ENCODE measurements around the gene KIF20B.

KIF20B gene

GRCh38 chr10:89666138-89666537 lies 35.3 kb upstream of the KIF20B start:
- H3K4me3 ChIP-seq = no peak overlapping the region
- in situ Hi-C loops (cut with MboI; ENCODE audit: low sequenced_read_pairs) = no loop called here
- H3K36me3 ChIP-seq (replicated peaks) = no peaks in the 10 kb centered on the region
- no peaks in the 10 kb centered on the region for H3K4me1 ChIP-seq
- no peak for DNase-seq (ENCODE audit: low spot score in 2 of 2)
- no peaks in the 10 kb centered on the region for H3K9me3 ChIP-seq
- H3K27me3 ChIP-seq (ENCODE audit: low read depth) = no peaks in the 10 kb centered on the region

GRCh38 chr10:89668386-89669071 lies 32.9 kb upstream of the KIF20B start:
- H3K4me3 ChIP-seq = no peak overlapping the region
- DNase-seq (ENCODE audit: low spot score in 2 of 2) = no peak
- H3K4me1 ChIP-seq = no peaks in the 10 kb centered on the region
- in situ Hi-C loops (cut with MboI; ENCODE audit: low sequenced_read_pairs) = no loop called here
- no peaks in the 10 kb centered on the region for H3K27me3 ChIP-seq (ENCODE audit: low read depth)
- H3K36me3 ChIP-seq (replicated peaks) = no peaks in the 10 kb centered on the region
- H3K9me3 ChIP-seq = no peaks in the 10 kb centered on the region

DNA sequence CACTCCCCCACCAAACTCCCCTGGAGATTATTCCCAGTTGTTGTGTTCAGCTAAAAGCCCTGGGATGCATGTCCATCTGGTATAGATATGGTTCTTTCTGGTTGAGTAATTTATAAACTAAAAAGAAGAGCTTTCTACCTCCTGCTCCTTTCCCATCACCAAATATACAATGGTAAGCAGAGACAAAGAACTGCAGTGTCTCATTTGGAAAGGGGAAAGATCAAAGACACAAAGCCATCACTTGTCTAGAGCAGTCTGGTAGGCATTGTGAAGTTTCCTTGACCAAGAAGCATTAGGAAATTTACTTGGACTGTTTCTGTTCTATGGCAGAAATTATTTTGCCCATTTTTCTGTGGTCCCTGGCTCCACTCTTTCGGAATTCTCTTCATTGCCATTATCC lies 31.4 kb upstream of the KIF20B start:
- no peaks in the 10 kb centered on the region for H3K27me3 ChIP-seq (ENCODE audit: low read depth)
- H3K9me3 ChIP-seq = no peaks in the 10 kb centered on the region
- no peak for DNase-seq (ENCODE audit: low spot score in 2 of 2)
- in situ Hi-C loops (cut with MboI; ENCODE audit: low sequenced_read_pairs) = no loop called here
- peaks cover 4% of the 10 kb centered on the region for H3K4me1 ChIP-seq
- H3K4me3 ChIP-seq = no peak overlapping the region
- no peaks in the 10 kb centered on the region for H3K36me3 ChIP-seq (replicated peaks)

DNA sequence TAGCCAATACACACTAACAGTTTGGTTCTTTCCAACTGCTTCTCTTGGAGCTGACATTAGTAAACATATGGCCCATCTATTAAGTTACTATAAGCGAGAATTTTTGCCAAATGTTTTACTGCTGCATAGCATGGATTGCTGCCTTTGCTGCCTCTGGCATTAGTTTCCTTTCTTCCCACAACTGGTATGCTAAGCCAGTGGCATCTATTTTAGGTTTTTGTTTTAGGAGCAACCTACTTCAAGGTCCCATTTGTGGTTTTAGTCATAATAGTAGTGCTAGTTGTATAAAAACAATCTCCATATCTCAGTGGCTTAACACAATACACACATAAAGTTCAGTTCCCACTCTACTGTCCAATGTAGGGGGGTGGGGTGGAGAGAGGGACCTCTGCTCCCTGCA lies 30.5 kb upstream of the KIF20B start:
- H3K4me3 ChIP-seq = no peak overlapping the region
- no peaks in the 10 kb centered on the region for H3K36me3 ChIP-seq (replicated peaks)

GRCh38 chr10:89677341-89677740 lies 24.0 kb upstream of the KIF20B start:
- in situ Hi-C loops (cut with MboI; ENCODE audit: low sequenced_read_pairs) = no loop called here
- H3K4me3 ChIP-seq = no peak overlapping the region
- H3K9me3 ChIP-seq = no peaks in the 10 kb centered on the region

More for the DNA sequence above, 30.5 kb upstream of the KIF20B start:
- DNase-seq (ENCODE audit: low spot score in 2 of 2) = no peak
- in situ Hi-C loops (cut with MboI; ENCODE audit: low sequenced_read_pairs) = no loop called here
- H3K9me3 ChIP-seq = no peaks in the 10 kb centered on the region
- peaks cover 7% of the 10 kb centered on the region for H3K4me1 ChIP-seq
- H3K27me3 ChIP-seq (ENCODE audit: low read depth) = no peaks in the 10 kb centered on the region

GRCh38 chr10:89679986-89680385 lies 21.4 kb upstream of the KIF20B start:
- no peak for DNase-seq (ENCODE audit: low spot score in 2 of 2)
- no peak overlapping the region for H3K4me3 ChIP-seq
- in situ Hi-C loops (cut with MboI; ENCODE audit: low sequenced_read_pairs) = no loop called here
- H3K9me3 ChIP-seq = no peaks in the 10 kb centered on the region
- no peaks in the 10 kb centered on the region for H3K36me3 ChIP-seq (replicated peaks)
- no peaks in the 10 kb centered on the region for H3K27me3 ChIP-seq (ENCODE audit: low read depth)
- peaks cover 4% of the 10 kb centered on the region for H3K4me1 ChIP-seq

More at GRCh38 chr10:89677341-89677740, 24.0 kb upstream of the KIF20B start:
- Histone ChIP-seq H3K4me1 (peaks cover 7% of the 10 kb centered on the region), H3K27me3 (ENCODE audit: low read depth) (no peaks in the 10 kb centered on the region), H3K36me3 (replicated peaks) (no peaks in the 10 kb centered on the region)
- DNase-seq (ENCODE audit: low spot score in 2 of 2) = no peak

DNA sequence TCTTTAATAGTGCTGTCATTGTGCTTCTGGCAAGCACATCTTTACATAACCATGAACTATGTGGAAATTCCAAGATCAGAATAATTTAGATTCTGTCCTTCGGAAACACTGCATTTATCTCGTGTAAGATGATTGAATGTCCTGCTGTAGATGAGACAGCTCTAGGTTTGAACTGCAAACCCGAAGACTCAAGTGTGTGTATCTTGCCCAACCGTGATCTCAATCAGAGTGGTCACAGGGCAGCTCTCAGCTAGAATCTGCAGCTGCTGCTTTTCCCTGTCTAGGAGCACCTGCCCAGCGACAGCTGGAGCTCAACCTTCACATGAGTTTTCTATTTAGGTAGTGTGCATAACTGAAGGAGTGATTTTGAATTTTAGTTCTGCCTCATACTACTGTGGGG lies 17.5 kb upstream of the KIF20B start:
- H3K36me3 ChIP-seq (replicated peaks) = no peaks in the 10 kb centered on the region
- DNase-seq (ENCODE audit: low spot score in 2 of 2) = no peak
- in situ Hi-C loops (cut with MboI; ENCODE audit: low sequenced_read_pairs) = no loop called here
- H3K4me1 ChIP-seq = no peaks in the 10 kb centered on the region
- H3K9me3 ChIP-seq = no peaks in the 10 kb centered on the region
- no peak overlapping the region for H3K4me3 ChIP-seq
- no peaks in the 10 kb centered on the region for H3K27me3 ChIP-seq (ENCODE audit: low read depth)

GRCh38 chr10:89684604-89685003 lies 16.8 kb upstream of the KIF20B start:
- no peak for DNase-seq (ENCODE audit: low spot score in 2 of 2)
- Histone ChIP-seq H3K4me3 (no peak overlapping the region), H3K27me3 (ENCODE audit: low read depth) (no peaks in the 10 kb centered on the region), H3K36me3 (replicated peaks) (no peaks in the 10 kb centered on the region), H3K4me1 (no peaks in the 10 kb centered on the region), H3K9me3 (no peaks in the 10 kb centered on the region)
- in situ Hi-C loops (cut with MboI; ENCODE audit: low sequenced_read_pairs) = no loop called here

DNA sequence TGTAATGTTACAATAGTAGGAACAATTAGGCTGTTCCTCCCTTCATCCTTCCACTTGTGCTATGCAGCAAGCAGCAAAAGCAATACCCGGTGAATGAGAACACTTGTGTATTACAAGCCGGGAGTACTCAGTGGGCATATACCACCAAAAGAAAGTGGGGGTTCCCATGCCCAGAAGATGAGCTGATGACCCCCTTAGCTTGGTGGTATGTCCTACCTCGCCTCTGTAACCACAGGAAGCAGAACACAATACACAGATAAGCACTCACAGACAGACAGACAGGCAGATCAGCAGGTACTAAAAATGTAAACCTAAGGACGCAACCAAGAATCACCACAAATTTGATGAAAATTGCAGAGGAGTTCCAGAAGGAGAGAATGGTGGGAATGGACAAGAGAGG lies 15.5 kb upstream of the KIF20B start:
- Histone ChIP-seq H3K4me1 (no peaks in the 10 kb centered on the region), H3K9me3 (no peaks in the 10 kb centered on the region), H3K27me3 (ENCODE audit: low read depth) (no peaks in the 10 kb centered on the region), H3K4me3 (no peak overlapping the region), H3K36me3 (replicated peaks) (no peaks in the 10 kb centered on the region)
- in situ Hi-C loops (cut with MboI; ENCODE audit: low sequenced_read_pairs) = no loop called here
- DNase-seq (ENCODE audit: low spot score in 2 of 2) = no peak

GRCh38 chr10:89690027-89690426 lies 11.4 kb upstream of the KIF20B start:
- no peak for DNase-seq (ENCODE audit: low spot score in 2 of 2)
- no peaks in the 10 kb centered on the region for H3K36me3 ChIP-seq (replicated peaks)
- no peak overlapping the region for H3K4me3 ChIP-seq
- in situ Hi-C loops (cut with MboI; ENCODE audit: low sequenced_read_pairs) = no loop called here
- no peaks in the 10 kb centered on the region for H3K9me3 ChIP-seq
- no peaks in the 10 kb centered on the region for H3K27me3 ChIP-seq (ENCODE audit: low read depth)
- H3K4me1 ChIP-seq = peaks cover under 1% of the 10 kb centered on the region

GRCh38 chr10:89692416-89692815 lies 9.0 kb upstream of the KIF20B start:
- Histone ChIP-seq H3K9me3 (no peaks in the 10 kb centered on the region), H3K4me1 (peaks cover 13% of the 10 kb centered on the region), H3K27me3 (ENCODE audit: low read depth) (no peaks in the 10 kb centered on the region), H3K4me3 (no peak overlapping the region), H3K36me3 (replicated peaks) (no peaks in the 10 kb centered on the region)
- in situ Hi-C loops (cut with MboI; ENCODE audit: low sequenced_read_pairs) = no loop called here
- no peak for DNase-seq (ENCODE audit: low spot score in 2 of 2)

GRCh38 chr10:89693176-89693575 lies 8.2 kb upstream of the KIF20B start:
- Histone ChIP-seq H3K4me1 (peaks cover 13% of the 10 kb centered on the region), H3K9me3 (no peaks in the 10 kb centered on the region), H3K27me3 (ENCODE audit: low read depth) (no peaks in the 10 kb centered on the region), H3K4me3 (no peak overlapping the region), H3K36me3 (replicated peaks) (no peaks in the 10 kb centered on the region)
- in situ Hi-C loops (cut with MboI; ENCODE audit: low sequenced_read_pairs) = no loop called here
- no peak for DNase-seq (ENCODE audit: low spot score in 2 of 2)

GRCh38 chr10:89695307-89695706 lies 6.1 kb upstream of the KIF20B start:
- H3K4me3 ChIP-seq = no peak overlapping the region
- H3K9me3 ChIP-seq = no peaks in the 10 kb centered on the region
- H3K36me3 ChIP-seq (replicated peaks) = no peaks in the 10 kb centered on the region
- in situ Hi-C loops (cut with MboI; ENCODE audit: low sequenced_read_pairs) = no loop called here
- H3K27me3 ChIP-seq (ENCODE audit: low read depth) = no peaks in the 10 kb centered on the region
- H3K4me1 ChIP-seq = peaks cover 18% of the 10 kb centered on the region
- no peak for DNase-seq (ENCODE audit: low spot score in 2 of 2)

GRCh38 chr10:89697946-89698345 lies 3.4 kb upstream of the KIF20B start:
- no peak overlapping the region for H3K4me3 ChIP-seq
- H3K9me3 ChIP-seq = no peaks in the 10 kb centered on the region
- 0 out of 2 replicates have a peak, but pooled peaks cover 3% of the 10 kb centered on the region for H3K36me3 ChIP-seq (replicated peaks)
- no peak for DNase-seq (ENCODE audit: low spot score in 2 of 2)
- H3K4me1 ChIP-seq = peaks cover 27% of the 10 kb centered on the region
- in situ Hi-C loops (cut with MboI; ENCODE audit: low sequenced_read_pairs) = no loop called here
- H3K27me3 ChIP-seq (ENCODE audit: low read depth) = no peaks in the 10 kb centered on the region

DNA sequence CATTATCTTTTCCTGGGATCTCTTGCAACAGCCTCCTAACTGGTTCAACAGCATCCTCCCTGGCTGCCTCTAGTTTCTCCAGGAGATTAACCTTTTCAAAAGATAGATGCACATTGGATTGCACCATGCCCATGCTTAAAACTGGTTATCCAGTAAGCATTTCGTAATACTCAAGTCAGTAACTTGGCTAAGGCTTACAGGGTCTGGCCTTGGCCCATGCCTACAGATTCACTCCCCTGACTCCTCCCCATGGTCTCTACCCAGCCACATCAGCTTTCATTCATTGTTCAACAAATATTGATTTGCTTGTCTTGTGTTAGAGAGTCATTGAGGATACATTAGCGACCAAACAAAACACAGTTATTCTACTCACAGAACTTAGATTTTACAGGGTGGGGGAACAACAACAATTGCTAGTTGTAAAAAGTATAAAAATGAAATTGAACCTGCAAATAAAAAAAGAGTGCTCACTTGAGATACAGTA lies 1.8 kb upstream of the KIF20B start:
- Histone ChIP-seq H3K9me3 (no peaks in the 10 kb centered on the region), H3K4me3 (no peak overlapping the region), H3K36me3 (replicated peaks) (0 out of 2 replicates have a peak, but pooled peaks cover 3% of the 10 kb centered on the region), H3K27me3 (ENCODE audit: low read depth) (no peaks in the 10 kb centered on the region), H3K4me1 (peaks cover 31% of the 10 kb centered on the region)
- in situ Hi-C loops (cut with MboI; ENCODE audit: low sequenced_read_pairs) = loop anchor here (25.0 kb wide), 2 partner anchors 262 to 1862 kb away; no protein-coding TSS in a partner anchor
- no peak for DNase-seq (ENCODE audit: low spot score in 2 of 2)
